CD4-positive, alpha-beta T cell (primary cell): ENCODE measurements around the gene PDZK1. TPM values are rescaled to one million over a fixed set of nuclear protein-coding genes. Genes with fewer than 3 reads are reported as not detected.

Experiments
- ATAC-seq: fragments of 200-7000 bp; cut with Tn5 transposase; one replicate; pipeline ENCODE4 v1.10.0; 2022; ENCODE audit warnings: mild to moderate bottlenecking; ENCODE audit not compliant: poor library complexity
- CTCF ChIA-PET: fragments of 350-600 bp; sonication (Branson Sonifier 250); formaldehyde crosslinking; loops from one replicate; lab custom pipeline; 2021; ENCODE audit warnings: antibody characterized with exemption, inconsistent platforms; lab: Charles Lee
- POLR2A ChIA-PET: fragments of 350-600 bp; sonication (Branson Sonifier 250); formaldehyde crosslinking; loops from one replicate; lab custom pipeline; 2021; ENCODE audit warnings: antibody characterized with exemption, inconsistent platforms; lab: Charles Lee
- DNase-seq, 14 experiments: peaks; one replicate each; pipeline ENCODE4 v3.0.0-alpha.2; 2013 to 2020; ENCODE audit warnings: mixed read lengths in 2 of 14
- H3K27ac ChIP-seq, 2 donors: one replicate each; pipeline versions ENCODE4 v1.5.1 to v1.7.0; 2013; ENCODE audit warnings: low read length in 2 of 2, low read depth in 1 of 2, mild to moderate bottlenecking in 1 of 2
- H3K27me3 ChIP-seq, 2 experiments: 1 replicate in 1 of 2; 2 replicates in 1 of 2; pipeline versions ENCODE4 v1.6.1 to v1.7.0; 2013; ENCODE audit warnings: low read length in 2 of 2, control low read depth in 1 of 2, mild to moderate bottlenecking in 1 of 2, moderate library complexity in 1 of 2; ENCODE audit not compliant: insufficient read depth in 2 of 2, control insufficient read depth in 1 of 2
- H3K36me3 ChIP-seq: one replicate; pipeline ENCODE4 v1.6.1; 2013; ENCODE audit warnings: low read length, control low read depth; ENCODE audit not compliant: insufficient read depth
- H3K4me1 ChIP-seq: one replicate; pipeline ENCODE4 v1.6.1; 2013; ENCODE audit warnings: low read length, control low read depth; ENCODE audit not compliant: insufficient read depth
- H3K4me3 ChIP-seq: one replicate; pipeline ENCODE4 v1.5.1; 2013; ENCODE audit warnings: mild to moderate bottlenecking, low read length, moderate library complexity
- H3K9me3 ChIP-seq, 2 experiments: 1 replicate in 1 of 2; 2 replicates in 1 of 2; pipeline versions ENCODE4 v1.6.1 to v1.7.0; 2013; ENCODE audit warnings: low read length in 2 of 2, mild to moderate bottlenecking in 2 of 2, control low read depth in 1 of 2, moderate library complexity in 1 of 2; ENCODE audit not compliant: control insufficient read depth in 1 of 2, insufficient read depth in 1 of 2
- H3K27ac Mint-ChIP-seq: one replicate; pipeline ENCODE4 v1.8.0; 2020; ENCODE audit warnings: mixed read lengths
- H3K27me3 Mint-ChIP-seq: one replicate; pipeline ENCODE4 v1.8.0; 2021; ENCODE audit warnings: mixed read lengths
- H3K36me3 Mint-ChIP-seq: one replicate; pipeline ENCODE4 v1.8.0; 2021; ENCODE audit warnings: low read depth, mixed read lengths
- H3K4me1 Mint-ChIP-seq: one replicate; pipeline ENCODE4 v1.8.0; 2021; ENCODE audit warnings: low read depth, mixed read lengths
- H3K4me3 Mint-ChIP-seq: one replicate; pipeline ENCODE4 v1.8.0; 2020; ENCODE audit warnings: mild to moderate bottlenecking, mixed read lengths
- H3K9me3 Mint-ChIP-seq: one replicate; pipeline ENCODE4 v1.8.0; 2020; ENCODE audit warnings: mixed read lengths
- CTCF ChIP-seq: fragments of 200-600 bp; IDR thresholded peaks from one replicate; pipeline ENCODE4 v1.8.0; 2022; ENCODE audit warnings: antibody characterized with exemption, mild to moderate bottlenecking
- intact Hi-C, 2 experiments: fragments of 100-400 bp; cut with DNase I in 1 of 2; cut with micrococcal nuclease in 1 of 2; formaldehyde crosslinking; loops; one replicate each; pipeline versions ENCODE4 v1.15.1 to v1.9.0; 2023 to 2025; cut with DNase I, micrococcal nuclease
- total RNA-seq, 174 experiments: library from RNA in 2 of 174; stranded (reverse) in 2 of 174; gene quantifications; one replicate each; pipeline ENCODE4 v1.2.3 and lab custom pipeline; 2021 to 2026

Gene PDZK1
- total RNA-seq, 2 experiments from 2014 or later = not detected

DNA sequence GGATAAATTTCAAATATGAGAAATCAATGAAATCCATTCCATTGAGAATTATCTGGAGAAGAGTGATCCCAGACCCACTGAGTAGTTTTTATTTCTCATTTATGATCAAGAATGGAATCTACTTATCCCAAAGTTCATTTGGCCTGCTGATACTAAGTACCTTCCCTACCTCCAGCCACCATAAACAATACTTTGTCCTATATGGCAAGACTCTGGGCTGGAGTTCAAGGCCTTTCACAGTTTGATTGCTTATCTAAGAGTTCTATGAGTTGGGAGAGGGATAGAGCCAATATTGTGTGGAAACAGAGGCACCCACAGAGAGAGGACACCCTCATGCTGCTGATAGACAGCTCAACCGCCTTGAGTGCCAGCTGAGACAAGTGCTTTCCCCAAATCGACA, 5.1 kb downstream of the PDZK1 start:
- DNase-seq = no peak
- intact Hi-C loops = no loop called here

DNA sequence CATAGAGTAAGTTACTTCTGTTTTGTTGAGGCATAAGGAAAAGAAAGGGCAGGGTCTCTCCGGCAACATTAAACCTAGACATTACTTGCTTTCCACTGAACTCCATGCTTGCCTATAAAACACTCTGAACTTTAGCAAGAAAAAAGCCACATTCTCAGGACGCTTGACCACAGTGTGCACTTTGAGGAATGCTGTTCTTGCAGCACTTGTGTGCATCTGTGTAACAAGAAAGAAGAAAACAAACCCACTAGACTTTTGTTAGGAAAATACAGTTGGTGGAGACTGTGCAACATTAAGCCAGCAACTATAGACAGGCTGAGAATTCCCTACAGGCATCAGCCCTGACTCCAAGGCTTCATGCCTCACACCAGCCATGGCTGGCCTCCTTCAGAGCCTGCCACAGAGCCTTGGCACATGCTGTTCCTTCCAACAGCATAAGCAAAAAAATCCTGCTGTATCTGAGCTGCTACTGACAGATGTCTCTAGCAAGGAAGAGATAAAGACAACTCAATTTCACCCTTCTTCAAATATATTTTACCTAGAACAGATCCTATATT, 5.8 kb downstream of the PDZK1 start:
- DNase-seq (no peak), ATAC-seq (no peak)
- no peaks in the 10 kb centered on the region for H3K9me3 ChIP-seq
- Mint-ChIP-seq H3K27me3 (no peaks in the 10 kb centered on the region), H3K9me3 (no peaks in the 10 kb centered on the region), H3K36me3 (no peaks in the 10 kb centered on the region), H3K27ac (no peak overlapping the region), H3K4me1 (no peaks in the 10 kb centered on the region), H3K4me3 (no peak overlapping the region)
- H3K27me3 ChIP-seq = no peaks in the 10 kb centered on the region
- ChIA-PET POLR2A (no interaction called here), CTCF (no interaction called here)
- no peaks in the 10 kb centered on the region for H3K36me3 ChIP-seq
- H3K27ac ChIP-seq = no peak overlapping the region
- no peak overlapping the region for H3K4me3 ChIP-seq
- no peak for TF ChIP-seq CTCF
- H3K4me1 ChIP-seq = no peaks in the 10 kb centered on the region
- intact Hi-C loops = no loop called here

More for the DNA sequence above, 5.1 kb downstream of the PDZK1 start:
- Histone ChIP-seq H3K27ac (no peak overlapping the region), H3K9me3 (no peaks in the 10 kb centered on the region), H3K27me3 (no peaks in the 10 kb centered on the region), H3K36me3 (no peaks in the 10 kb centered on the region), H3K4me1 (no peaks in the 10 kb centered on the region), H3K4me3 (no peak overlapping the region)
- Mint-ChIP-seq H3K36me3 (no peaks in the 10 kb centered on the region), H3K4me3 (no peak overlapping the region), H3K27ac (no peak overlapping the region), H3K4me1 (no peaks in the 10 kb centered on the region), H3K27me3 (no peaks in the 10 kb centered on the region), H3K9me3 (no peaks in the 10 kb centered on the region)
- ChIA-PET CTCF (no interaction called here), POLR2A (no interaction called here)
- TF ChIP-seq CTCF = no peak
- ATAC-seq = no peak

GRCh38 chr1:145696630-145696960, 10.6 kb downstream of the PDZK1 start:
- ChIA-PET POLR2A (no interaction called here), CTCF (no interaction called here)
- ATAC-seq (no peak), DNase-seq (no peak)
- Mint-ChIP-seq H3K36me3 (no peaks in the 10 kb centered on the region), H3K9me3 (no peaks in the 10 kb centered on the region), H3K27ac (no peak overlapping the region), H3K4me3 (no peak overlapping the region), H3K4me1 (no peaks in the 10 kb centered on the region), H3K27me3 (no peaks in the 10 kb centered on the region)
- H3K27ac ChIP-seq = no peak overlapping the region
- H3K27me3 ChIP-seq = no peaks in the 10 kb centered on the region
- H3K36me3 ChIP-seq = no peaks in the 10 kb centered on the region
- no peaks in the 10 kb centered on the region for H3K9me3 ChIP-seq
- intact Hi-C loops = no loop called here
- H3K4me1 ChIP-seq = no peaks in the 10 kb centered on the region
- TF ChIP-seq CTCF = no peak
- no peak overlapping the region for H3K4me3 ChIP-seq
